HepG2 (cell line): ENCODE data around the gene TOP1. TPM values are rescaled to one million over a fixed set of nuclear protein-coding genes. Genes with fewer than 3 reads are reported as not detected.

Experiments used
- AFF4 ChIP-seq: sonication (generic); formaldehyde crosslinking; IDR thresholded peaks from 2 replicates; pipeline ENCODE4 v1.4.0; 2020; ENCODE audit warnings: missing genetic modification reagents
- AHDC1 ChIP-seq: sonication (generic); formaldehyde crosslinking; IDR thresholded peaks from 2 replicates; pipeline ENCODE4 v1.5.1; 2020; ENCODE audit warnings: mild to moderate bottlenecking, missing genetic modification reagents, borderline replicate concordance
- BORCS8-MEF2B ChIP-seq: sonication (generic); formaldehyde crosslinking; IDR thresholded peaks from 2 replicates; pipeline ENCODE4 v1.8.0; 2022; ENCODE audit warnings: mild to moderate bottlenecking, missing genetic modification reagents
- CC2D1A ChIP-seq: sonication (generic); formaldehyde crosslinking; IDR thresholded peaks from 2 replicates; pipeline ENCODE4 v1.8.1; 2023; ENCODE audit warnings: mild to moderate bottlenecking, missing genetic modification reagents
- EP300 ChIP-seq, 3 experiments: sonication (generic) in 1 of 3; formaldehyde crosslinking in 1 of 3; IDR thresholded peaks; 2 replicates each; pipeline versions ENCODE4 v1.5.1 to v1.6.1; 2011 to 2020; ENCODE audit warnings: low read depth in 2 of 3, low read length in 2 of 3, borderline replicate concordance in 1 of 3, improper control_type of control experiment in 1 of 3, mild to moderate bottlenecking in 1 of 3, missing genetic modification reagents in 1 of 3, moderate library complexity in 1 of 3
- FLYWCH1 ChIP-seq: sonication (generic); formaldehyde crosslinking; IDR thresholded peaks from 2 replicates; pipeline ENCODE4 v1.8.1; 2023; ENCODE audit warnings: mild to moderate bottlenecking, missing genetic modification reagents
- HMG20B ChIP-seq: conservative IDR thresholded peaks from 2 replicates; pipeline ENCODE4 v1.6.1; 2016; ENCODE audit warnings: missing genetic modification reagents, missing compliant biosample characterization
- JUND ChIP-seq: sonication (generic); formaldehyde crosslinking; IDR thresholded peaks from 2 replicates; pipeline ENCODE4 v1.8.0; 2022; ENCODE audit warnings: mild to moderate bottlenecking, missing genetic modification reagents
- RAD51 ChIP-seq: fragments of 450-650 bp; IDR thresholded peaks from 2 replicates; pipeline ENCODE4 v1.6.1; 2016; ENCODE audit warnings: borderline replicate concordance
- SCMH1 ChIP-seq: sonication (generic); formaldehyde crosslinking; IDR thresholded peaks from 2 replicates; pipeline ENCODE4 v1.9.0; 2021; ENCODE audit warnings: missing genetic modification reagents, mild to moderate bottlenecking, borderline replicate concordance
- SOX6 ChIP-seq, 2 experiments: fragments of 450-650 bp in 1 of 2; sonication (generic) in 1 of 2; formaldehyde crosslinking in 1 of 2; IDR thresholded peaks; 2 replicates each; pipeline versions ENCODE4 v1.4.0 to v1.6.1; 2017 to 2020; ENCODE audit warnings: antibody characterized with exemption in 1 of 2, mild to moderate bottlenecking in 1 of 2, missing genetic modification reagents in 1 of 2
- ZMYM2 ChIP-seq: sonication (generic); formaldehyde crosslinking; IDR thresholded peaks from 2 replicates; pipeline ENCODE4 v1.8.0; 2022; ENCODE audit warnings: mild to moderate bottlenecking, missing genetic modification reagents
- ZNF101 ChIP-seq: sonication (generic); formaldehyde crosslinking; IDR thresholded peaks from 2 replicates; pipeline ENCODE4 v1.4.0; 2020; ENCODE audit warnings: mild to moderate bottlenecking, low read depth, missing genetic modification reagents, borderline replicate concordance
- ZNF160 ChIP-seq: sonication (generic); formaldehyde crosslinking; IDR thresholded peaks from 2 replicates; pipeline ENCODE4 v1.8.0; 2022; ENCODE audit warnings: mild to moderate bottlenecking, inconsistent platforms, missing genetic modification reagents
- ZNF33A ChIP-seq: sonication (generic); formaldehyde crosslinking; IDR thresholded peaks from 2 replicates; pipeline ENCODE4 v1.5.1; 2020; ENCODE audit warnings: missing genetic modification reagents, mild to moderate bottlenecking, moderate library complexity, borderline replicate concordance
- polyA plus RNA-seq, 8 experiments: library from polyadenylated mRNA; depleted of rRNA in 3 of 8; stranded (reverse) in 7 of 8; unstranded in 1 of 8; fragments of >200 nt; fragmentation: Illumina TruSeq in 4 of 8; extraction: Trizol in 4 of 8; gene quantifications; 2 replicates each; pipeline versions ENCODE4 v1.2.1 to v1.2.3, GENCODE V29; 2011 to 2016; ENCODE audit warnings: low read depth in 4 of 8, missing spikeins in 1 of 8, mixed read lengths in 1 of 8; ENCODE audit not compliant: insufficient read depth in 1 of 8
- total RNA-seq, 5 experiments: library from RNA; depleted of rRNA; stranded (reverse); fragments of >200 nt; fragmentation: Illumina TruSeq; extraction: Trizol; gene quantifications; 2 replicates each; pipeline ENCODE4 v1.2.3, GENCODE V29; 2016; ENCODE audit warnings: low read depth in 1 of 5

Gene TOP1
- total and polyA plus RNA-seq, 2 of the 13 experiments (the other 11 are each of a cell fraction or from before 2014, with no cell fraction given): 10.2 to 19.4 TPM

- peak; percentile 94; the same call in 1 of the 2 replicates for TF ChIP-seq AHDC1
- TF ChIP-seq ZNF160 (CRISPR knock-in tag): peak; percentile 60; the same call in 1 of the 2 replicates
- no peak for TF ChIP-seq ZNF101 (CRISPR knock-in tag)
- no peak for TF ChIP-seq ZNF33A (CRISPR knock-in tag)
- TF ChIP-seq EP300 (IDR thresholded peaks at IDR 0.05; ENCODE audit: low read depth in 2 of 2, low read length in 2 of 2): peak; percentile 80 to 92
- peak; percentile 95 for TF ChIP-seq EP300 (CRISPR knock-in tag; IDR thresholded peaks at IDR 0.05; ENCODE audit: borderline replicate concordance)
- TF ChIP-seq HMG20B (CRISPR knock-in tag): peak; percentile 93
- TF ChIP-seq FLYWCH1: no peak
- TF ChIP-seq RAD51: peak; percentile 95
- TF ChIP-seq ZMYM2 (CRISPR knock-in tag): no peak
- TF ChIP-seq SCMH1 (CRISPR knock-in tag): no peak
- TF ChIP-seq AFF4: peak; percentile 46; the same call in 1 of the 2 replicates
- TF ChIP-seq SOX6 (IDR thresholded peaks at IDR 0.05): no peak
- peak; percentile 97 for TF ChIP-seq SOX6 (CRISPR knock-in tag; IDR thresholded peaks at IDR 0.05)
- TF ChIP-seq BORCS8-MEF2B (CRISPR knock-in tag): peak; percentile 12
- TF ChIP-seq CC2D1A: 0 out of 2 replicates have a peak, but pooled peaks have one; percentile 15
- TF ChIP-seq JUND: peak; percentile 66
Observed at GRCh38 chr20:41003143-41003935, 25.3 kb upstream of the TOP1 start (continued).
